Tongue (tissue), 2 donors: Measurements from ENCODE around the gene KCNQ1. TPM values are rescaled to one million over a fixed set of nuclear protein-coding genes. Genes with fewer than 3 reads are reported as not detected.

Experiments
- DNase-seq: peaks from one replicate; pipeline ENCODE4 v3.0.0-alpha.2; 2015
- total RNA-seq: library from RNA; depleted of rRNA; stranded (reverse); fragments of >200 nt; gene quantifications from one replicate; pipeline ENCODE4 v1.2.3, GENCODE V29; 2014

The KCNQ1 gene
- total RNA-seq, 1 donor from 2014 or later, result 2.6 TPM

DNA sequence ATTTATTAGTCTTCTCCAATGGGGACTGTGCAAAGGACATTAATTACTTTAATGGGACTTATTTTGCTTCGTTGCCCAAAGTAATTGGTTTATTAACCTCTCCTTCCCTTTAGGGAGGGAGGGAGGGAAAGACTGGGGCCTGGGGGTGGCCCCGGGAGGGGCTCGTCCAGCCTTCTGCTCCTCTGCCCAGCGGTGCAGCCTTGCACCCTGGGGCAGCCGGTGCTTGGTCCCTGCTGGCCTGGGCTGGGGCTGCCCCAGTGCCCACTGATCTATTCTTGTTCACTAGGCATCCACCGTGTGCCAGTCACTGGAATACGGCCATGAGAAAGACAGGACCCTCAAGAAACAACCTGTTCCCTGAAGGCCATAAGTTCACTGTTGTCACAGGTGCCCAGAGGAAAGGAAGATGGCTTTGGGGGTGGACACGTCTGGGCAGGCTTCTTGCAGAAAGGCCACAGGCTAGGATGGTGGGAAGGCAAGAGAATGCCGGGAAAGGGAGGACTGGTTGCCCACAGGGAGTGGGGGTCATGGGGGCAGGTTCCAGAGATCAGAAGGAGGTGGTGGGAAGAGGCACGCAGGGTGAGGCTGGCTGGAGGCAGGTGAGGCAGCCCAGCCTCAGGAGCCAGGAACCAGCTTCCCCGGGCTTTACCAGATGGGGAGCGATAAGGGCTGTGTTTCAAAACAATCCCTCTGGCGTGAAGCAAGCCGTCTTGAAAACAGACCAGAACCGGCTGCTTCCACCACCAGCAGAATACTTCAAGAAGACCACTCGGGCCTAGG lies 302.6 kb downstream of the KCNQ1 start:
- DNase-seq, result no peak

DNA sequence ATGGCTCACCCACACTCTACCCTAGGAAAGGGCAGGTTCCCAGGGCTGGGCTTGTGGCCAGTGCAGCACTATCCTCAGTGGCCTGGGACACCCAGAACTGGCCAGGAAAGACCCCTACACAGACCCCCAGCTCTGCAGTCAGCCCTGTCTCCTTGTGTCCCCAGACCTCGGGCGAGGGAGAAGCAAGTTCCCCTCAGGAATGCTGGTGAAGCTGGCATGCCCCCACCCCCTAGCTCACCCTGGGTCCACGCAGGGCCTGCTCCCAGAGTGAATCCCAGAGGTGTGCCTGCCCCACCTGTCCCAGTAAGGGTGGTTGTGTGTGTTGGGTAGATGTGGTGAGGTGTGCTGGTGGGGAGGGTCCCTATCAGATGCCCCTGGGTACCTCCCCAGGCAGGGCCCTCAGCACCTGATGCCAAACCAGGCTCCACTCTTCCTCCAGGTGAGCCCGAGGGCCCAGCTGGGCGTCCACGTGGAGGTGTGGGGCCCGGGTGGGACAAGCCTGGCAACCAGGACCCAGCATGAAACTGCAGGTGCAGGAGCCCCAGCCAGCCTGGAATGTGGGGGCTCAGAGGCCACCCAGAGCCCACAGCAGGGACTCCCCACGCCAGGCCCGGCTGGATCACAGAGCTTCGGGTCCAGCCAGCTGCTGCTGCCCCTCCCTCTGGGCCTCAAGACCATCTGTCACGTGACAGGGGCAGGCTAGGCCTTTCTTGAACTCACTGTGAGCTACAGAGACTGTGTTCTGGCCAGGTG lies 303.4 kb downstream of the KCNQ1 start:
- DNase-seq, result no peak

- no peak for DNase-seq
These were observed 304.2 kb downstream of the KCNQ1 start for GRCh38 chr11:2748814-2749554.

GRCh38 chr11:2750101-2750681 lies 305.4 kb downstream of the KCNQ1 start:
- no peak for DNase-seq

DNA sequence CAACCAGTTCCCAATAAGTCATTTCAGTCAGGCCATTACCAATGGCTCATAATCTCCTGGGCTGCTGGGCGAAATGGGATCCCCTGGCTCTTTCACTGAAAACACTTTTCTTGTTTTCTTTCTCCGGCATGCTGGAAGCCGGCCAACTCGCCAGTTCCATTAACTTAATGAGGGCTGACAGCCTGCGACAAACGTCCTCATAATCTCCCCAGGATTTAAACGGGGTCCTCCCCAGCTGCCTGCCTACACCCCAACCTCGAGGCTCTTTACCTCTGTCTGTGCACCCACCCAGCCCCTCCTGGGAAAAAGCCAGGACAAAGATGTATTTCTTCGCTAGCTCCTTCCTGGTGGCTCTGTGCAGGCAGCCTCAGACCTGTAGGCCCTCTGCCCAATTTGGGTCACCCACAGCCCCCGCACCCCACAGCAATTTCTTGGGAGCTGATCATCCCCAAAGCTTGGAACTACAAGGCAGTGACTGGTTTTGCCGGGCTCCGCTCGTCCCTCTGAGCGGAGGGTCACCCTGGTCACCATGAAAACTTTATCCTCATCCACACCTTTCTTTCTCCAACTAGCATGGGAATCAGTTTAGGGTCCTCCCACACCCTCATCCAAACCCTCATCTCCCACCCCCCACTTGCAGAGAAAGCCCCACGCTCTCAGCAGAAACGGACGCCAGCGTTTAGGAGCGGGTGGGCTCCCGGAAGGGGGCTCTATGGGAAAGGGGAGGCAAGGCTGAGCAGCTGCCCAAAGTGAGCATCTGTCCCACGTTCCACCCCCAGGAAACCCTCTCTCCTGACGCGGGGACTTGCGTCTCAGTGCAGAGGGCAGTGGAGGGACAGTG lies 306.1 kb downstream of the KCNQ1 start:
- DNase-seq, result peak; percentile 64

DNA sequence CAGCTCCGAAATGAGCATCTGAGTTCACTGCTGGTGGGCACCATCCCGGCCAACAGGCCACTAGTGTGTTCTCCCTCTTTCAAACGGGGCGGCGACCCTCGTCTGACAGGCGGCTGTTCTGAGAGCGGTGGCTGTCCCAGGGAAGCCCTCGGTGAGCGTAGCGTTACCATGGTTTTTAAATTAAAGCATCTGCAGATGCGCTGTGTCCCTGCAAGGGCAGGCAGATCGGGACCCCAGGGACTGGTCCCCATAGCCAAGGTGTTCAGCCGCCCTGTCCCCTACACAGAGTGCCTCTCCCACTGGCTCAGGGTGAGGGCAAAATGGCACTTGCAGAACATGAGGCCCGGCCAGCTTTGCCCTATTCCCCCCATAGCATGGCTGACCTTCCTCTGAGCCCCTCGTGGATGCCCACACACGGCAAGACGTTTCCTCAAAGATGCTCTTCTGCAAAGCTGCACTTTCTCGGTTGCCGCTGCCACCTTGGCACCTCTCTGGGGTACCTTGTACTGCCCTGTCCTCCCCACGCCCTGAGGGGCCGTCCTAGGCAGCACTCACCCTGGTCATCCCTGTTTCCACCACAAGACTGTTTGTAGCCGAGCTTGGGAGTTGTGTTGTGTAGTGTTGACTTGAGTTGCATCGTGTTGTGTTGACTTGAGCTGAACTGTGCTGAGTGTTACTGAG lies 306.9 kb downstream of the KCNQ1 start:
- no peak for DNase-seq

DNA sequence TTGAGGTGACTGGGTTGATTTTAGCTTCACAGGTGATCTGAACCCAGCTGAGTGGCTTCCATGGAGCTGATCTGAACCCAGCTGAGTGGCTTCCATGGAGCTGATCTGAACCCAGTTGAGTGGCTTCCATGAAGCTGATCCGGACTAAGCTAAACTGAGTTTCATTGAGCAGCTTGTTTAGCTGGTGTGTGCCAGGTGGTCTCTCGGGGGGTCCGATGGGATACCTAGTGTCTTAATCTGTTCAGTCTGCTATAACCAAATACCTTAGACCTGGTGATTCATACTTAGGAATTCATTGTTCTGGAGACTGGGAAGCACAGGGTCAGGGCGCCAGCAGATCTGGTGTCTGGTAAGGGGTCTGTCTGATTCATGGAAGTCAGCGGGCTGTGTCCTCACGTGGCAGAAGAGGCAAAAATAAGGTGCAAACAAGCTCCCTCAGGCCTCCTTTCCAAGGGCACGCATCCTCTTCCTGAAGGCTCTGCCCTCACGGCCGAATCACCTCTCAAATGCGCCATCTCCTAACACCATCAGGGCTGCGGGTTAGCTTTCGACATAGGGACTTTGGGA lies 307.5 kb downstream of the KCNQ1 start:
- DNase-seq, result no peak

GRCh38 chr11:2752923-2753322 lies 308.1 kb downstream of the KCNQ1 start:
- no peak for DNase-seq

- no peak for DNase-seq
These were observed 309.2 kb downstream of the KCNQ1 start for GRCh38 chr11:2754008-2754407.

GRCh38 chr11:2755071-2755470 lies 310.3 kb downstream of the KCNQ1 start:
- DNase-seq, result no peak

- DNase-seq, result no peak
These were observed 313.9 kb downstream of the KCNQ1 start for GRCh38 chr11:2758751-2759150.

DNA sequence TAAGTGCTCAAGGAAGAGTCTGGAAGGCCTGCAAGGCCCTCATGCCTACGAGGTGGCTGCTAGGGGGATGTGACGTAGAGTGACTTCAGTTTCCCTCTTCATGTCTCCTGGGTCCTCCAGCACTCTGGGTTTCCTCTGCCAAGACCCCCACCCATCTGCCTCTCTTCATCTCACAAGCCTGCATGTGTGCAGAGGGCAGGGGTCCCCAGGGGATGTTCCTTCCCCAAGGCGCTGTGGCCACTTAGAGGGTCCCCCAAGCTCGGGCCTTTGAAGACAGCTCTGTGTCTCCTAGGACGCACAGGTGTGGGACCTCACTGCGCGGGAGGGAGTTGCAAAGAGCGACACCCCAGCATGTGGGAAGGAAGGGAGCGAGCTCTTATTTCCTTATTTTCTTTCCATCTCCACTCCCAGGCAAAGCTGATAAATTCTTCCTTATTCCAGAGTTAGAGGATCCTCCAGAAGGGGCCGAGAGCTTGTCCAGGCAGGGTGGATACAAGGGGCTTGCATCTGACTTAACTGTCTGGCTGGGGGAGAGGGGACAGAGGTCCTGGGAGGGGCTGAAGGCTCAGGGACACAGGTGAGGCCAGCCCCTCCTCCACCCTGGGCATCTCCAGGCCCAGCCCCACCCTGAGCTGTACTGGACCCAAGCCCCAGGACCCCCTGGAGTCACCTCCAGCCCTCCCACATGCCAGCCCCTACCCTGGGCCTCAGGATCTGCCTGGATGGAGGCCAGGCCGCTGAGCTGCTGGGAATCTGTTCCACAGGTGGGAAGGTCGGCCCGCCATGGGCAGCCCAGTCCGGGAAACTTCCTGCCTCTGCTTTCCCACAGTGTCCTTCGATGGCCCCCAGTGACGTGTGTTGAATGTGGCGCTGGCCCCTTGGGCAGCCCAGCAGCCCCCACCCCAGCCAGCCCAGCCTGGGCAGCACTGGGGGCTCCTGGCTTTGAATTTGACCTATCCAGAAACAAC lies 314.7 kb downstream of the KCNQ1 start:
- no peak for DNase-seq

DNA sequence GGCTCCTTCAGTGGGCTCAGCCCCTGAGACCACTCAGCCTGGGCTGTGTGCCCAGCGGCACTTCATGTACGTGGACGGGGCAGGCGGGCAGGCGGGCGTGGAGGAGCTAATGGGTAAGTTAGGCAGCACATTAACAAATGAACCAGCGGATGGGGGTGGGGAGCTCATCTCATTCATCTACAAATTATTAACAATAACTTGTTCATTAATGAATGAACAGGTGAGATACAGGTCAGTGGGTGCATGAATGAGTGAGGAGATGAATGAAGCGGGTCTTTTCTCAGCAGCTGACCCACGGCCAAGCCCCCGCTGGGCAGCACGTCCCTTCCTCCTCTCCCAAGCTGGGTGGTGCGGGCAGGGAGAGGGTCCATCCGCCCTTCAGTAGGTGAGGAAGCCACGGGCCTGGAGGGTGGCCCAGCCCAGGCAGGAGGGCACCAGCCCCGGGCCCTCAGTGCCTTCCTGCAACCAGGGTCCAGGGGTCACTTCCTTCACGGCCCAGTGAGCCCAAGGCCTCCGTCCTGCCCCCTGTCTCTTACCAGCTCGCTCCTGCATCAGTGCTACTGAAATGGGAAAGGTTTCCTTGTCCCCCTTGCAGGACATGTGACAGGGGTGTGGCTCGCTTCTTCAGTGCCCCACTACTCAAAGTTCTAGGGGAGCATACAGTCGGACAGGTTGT lies 315.5 kb downstream of the KCNQ1 start:
- DNase-seq, result no peak

DNA sequence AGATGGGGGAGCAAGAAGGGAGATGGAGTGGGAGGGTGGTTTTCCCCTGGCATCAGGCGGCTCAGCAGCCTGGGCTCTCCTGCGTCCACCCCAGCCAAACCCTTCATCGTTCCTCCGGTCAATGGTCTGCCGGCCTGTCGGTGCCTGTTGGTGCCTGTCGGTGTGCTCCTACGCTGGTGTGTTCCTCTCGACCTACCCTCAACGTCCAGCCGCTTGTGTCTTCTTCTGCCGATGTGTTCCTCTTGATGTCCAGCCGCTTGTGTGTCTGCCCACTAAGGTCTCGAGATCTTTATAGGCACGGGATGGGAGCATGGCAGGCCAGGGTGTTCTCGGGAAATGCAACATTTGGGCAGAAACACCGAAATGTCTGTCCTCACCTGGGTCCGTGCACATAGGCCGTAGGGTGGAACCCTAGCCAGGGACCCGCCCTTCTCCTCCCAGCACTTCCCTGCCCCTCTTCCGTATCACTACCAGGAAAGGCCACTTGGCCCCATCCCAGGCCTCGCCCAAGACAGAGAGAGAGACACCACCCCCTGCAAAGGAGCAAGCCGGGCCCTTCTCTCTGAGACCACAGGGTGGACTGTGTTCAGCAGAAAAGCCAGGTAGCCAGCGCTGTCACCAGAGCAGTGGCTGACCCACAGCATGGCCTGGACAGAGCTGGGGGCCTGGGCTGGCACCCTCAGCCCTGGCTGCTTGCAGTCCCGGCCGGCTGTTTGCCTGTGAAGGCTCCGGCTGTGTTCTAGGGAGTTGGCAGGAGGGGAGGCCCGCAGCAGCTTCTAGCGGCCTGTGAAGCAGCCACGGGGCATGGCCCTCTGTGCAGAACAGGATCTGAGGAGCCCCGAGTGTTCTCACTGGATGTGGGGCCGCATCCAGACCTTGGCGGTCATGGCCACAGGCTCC lies 316.6 kb downstream of the KCNQ1 start:
- no peak for DNase-seq

DNA sequence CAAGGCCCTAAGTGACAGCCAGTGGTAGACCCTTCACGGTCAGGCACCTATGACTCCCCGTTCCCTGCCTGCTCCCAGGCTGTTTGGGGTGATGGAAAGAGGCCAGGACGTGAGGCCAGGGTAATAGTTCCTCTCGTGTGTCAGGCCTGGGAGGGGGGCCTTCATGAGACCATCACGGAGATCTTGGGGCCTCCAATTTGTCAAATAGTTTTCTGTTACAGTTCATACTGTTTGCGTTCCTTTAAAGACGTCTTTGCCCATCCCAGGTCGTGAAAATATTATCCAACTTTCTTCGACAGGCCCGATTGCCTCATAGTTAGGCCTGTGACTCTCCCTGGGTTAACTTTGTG lies 317.2 kb downstream of the KCNQ1 start:
- DNase-seq, result no peak

DNA sequence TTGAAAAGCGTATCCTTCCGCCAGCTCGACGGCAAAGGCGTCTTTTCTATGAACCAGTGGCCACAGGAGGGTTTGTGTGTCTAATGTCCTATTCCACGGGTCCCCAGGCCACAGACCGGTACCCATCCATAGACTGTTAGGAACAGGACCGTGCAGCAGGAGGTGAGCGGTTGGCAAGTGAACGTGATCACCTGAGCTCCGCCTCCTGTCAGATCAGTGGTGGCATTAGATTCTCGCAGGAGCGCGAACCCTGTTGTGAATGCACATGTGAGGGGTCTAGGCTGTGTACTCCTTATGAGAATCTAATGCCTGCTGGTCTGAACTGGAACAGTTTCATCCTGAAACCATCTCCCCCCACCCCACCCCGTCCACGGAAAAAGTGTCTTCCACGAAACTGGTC lies 317.6 kb downstream of the KCNQ1 start:
- no peak for DNase-seq

DNA sequence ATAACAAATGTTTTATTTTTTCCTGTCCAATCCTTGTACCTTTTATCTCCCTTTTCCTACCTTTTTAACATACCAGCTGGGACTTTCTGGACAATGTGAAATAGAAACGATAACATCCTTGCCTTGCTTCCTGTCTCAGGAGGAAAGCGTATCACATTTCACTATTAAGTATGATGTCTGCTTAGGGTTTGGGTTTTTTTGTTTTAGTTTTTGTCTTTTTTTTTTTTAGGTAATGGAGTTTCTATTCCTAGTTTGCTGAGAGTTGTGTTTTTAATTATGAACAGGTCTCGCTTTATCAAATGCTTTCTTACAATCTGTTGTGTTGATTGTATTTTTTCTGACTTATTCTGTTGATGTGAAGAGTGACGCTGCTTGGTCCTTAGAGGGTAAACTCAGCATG lies 319.2 kb downstream of the KCNQ1 start:
- DNase-seq, result no peak

DNA sequence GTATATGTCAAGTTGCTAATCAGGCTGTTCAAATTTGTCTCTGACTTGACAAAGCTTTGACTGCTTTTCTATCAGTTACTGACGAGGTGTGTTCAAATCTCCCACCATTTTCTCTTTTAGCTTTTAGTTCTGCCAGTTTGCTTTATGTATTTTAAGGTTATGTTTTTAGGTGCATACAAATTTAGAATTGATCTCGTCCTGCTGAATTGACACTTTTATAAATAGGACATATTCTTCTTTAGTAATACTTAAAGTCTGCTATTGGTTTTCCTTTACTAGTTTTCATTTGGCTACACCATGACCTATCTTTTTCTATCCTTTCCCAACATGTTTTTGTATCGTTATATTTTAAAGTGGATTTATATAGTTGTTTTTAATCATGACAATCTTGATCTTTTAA lies 320.7 kb downstream of the KCNQ1 start:
- DNase-seq, result no peak
